Measurements from ENCODE around the gene RSRP1. TPM values are rescaled to one million over a fixed set of nuclear protein-coding genes. Genes with fewer than 3 reads are reported as not detected.

Gene RSRP1
- total and polyA plus RNA-seq, 2 donors (not counting 3 experiments of a cell fraction or from before 2014, with no cell fraction given) = 50.5 to 99.4 TPM

GRCh38 chr1:25209516-25209915, 37.7 kb downstream of the RSRP1 start:
- no peak overlapping the region for H3K27ac ChIP-seq (ENCODE audit: insufficient read depth, low read depth, low read length)
- H4K20me1 ChIP-seq (replicated peaks; ENCODE audit: control insufficient read depth, extremely low read depth, insufficient read depth, low read length) = no peaks in the 10 kb centered on the region
- peaks cover 3 to 4% of the 10 kb centered on the region in 2 experiments for H3K27me3 ChIP-seq (ENCODE audit: control insufficient read depth in 2 of 2, insufficient read depth in 2 of 2, low read length in 2 of 2)
- BruUV-seq (replicated peaks) = no TSS peak
- no peaks in the 10 kb centered on the region for H3K9me1 ChIP-seq (replicated peaks; ENCODE audit: control insufficient read depth, extremely low read depth, insufficient read depth, low read length)
- dilution Hi-C loops (cut with MboI; ENCODE audit: extremely low pct_ligation_motif_present, low sequenced_read_pairs) = no loop called here
- TF ChIP-seq POLR2A (IDR thresholded peaks at IDR 0.05; ENCODE audit: low read depth, low read length) (no peak), GATA2 (IDR thresholded peaks at IDR 0.05; ENCODE audit: insufficient read depth, insufficient read length, low read depth, low read length) (no peak), MAX (IDR thresholded peaks at IDR 0.05; ENCODE audit: insufficient read depth, insufficient read length) (no peak), EZH2 (IDR thresholded peaks at IDR 0.05; ENCODE audit: borderline replicate concordance, low read depth, low read length, severe bottlenecking) (no peak), POLR2AphosphoS5 (IDR thresholded peaks at IDR 0.05; ENCODE audit: insufficient read depth, low read depth, low read length) (no peak), FOS (IDR thresholded peaks at IDR 0.05; ENCODE audit: borderline replicate concordance, insufficient read depth, low read length) (no peak), CTCF (IDR thresholded peaks at IDR 0.05; ENCODE audit: extremely low read depth in 1 of 2, insufficient read depth in 1 of 2, low read depth in 1 of 2, low read length in 2 of 2) (no peak), JUN (IDR thresholded peaks at IDR 0.05; ENCODE audit: borderline replicate concordance, insufficient read depth, insufficient read length, low read depth) (no peak), MYC (IDR thresholded peaks at IDR 0.05; ENCODE audit: low read depth, low read length) (no peak)
- POLR2A ChIA-PET = no interaction called here
- DNase-seq (ENCODE audit: low read depth, low spot score) = no peak
- no peaks in the 10 kb centered on the region for H3K4me1 ChIP-seq (ENCODE audit: control insufficient read depth, extremely low read depth, insufficient read depth, low read length)
- no peak overlapping the region for H2AFZ ChIP-seq (ENCODE audit: low read depth, low read length)
- no peak overlapping the region for H3K4me3 ChIP-seq (replicated peaks in 1 of 3; ENCODE audit: insufficient read depth in 1 of 3, low read depth in 1 of 3, low read length in 3 of 3)
- CTCF ChIA-PET = no interaction called here
- FAIRE-seq = no peak
- H3K9ac ChIP-seq (replicated peaks; ENCODE audit: extremely low read depth, insufficient read depth, low read length) = no peak overlapping the region
- intact Hi-C loops (cut with micrococcal nuclease) = loop anchor here (5.0 kb wide), 1 partner anchor 172 kb away; no protein-coding TSS in a partner anchor
- H3K4me2 ChIP-seq (ENCODE audit: insufficient read depth, low read length) = no peak overlapping the region
- H3K36me3 ChIP-seq (ENCODE audit: control insufficient read depth in 2 of 2, extremely low read depth in 1 of 2, insufficient read depth in 2 of 2, low read length in 2 of 2) = no peaks in the 10 kb centered on the region
- H3K79me2 ChIP-seq (ENCODE audit: control insufficient read depth, insufficient read depth, low read length) = no peaks in the 10 kb centered on the region
- H3K9me3 ChIP-seq (replicated peaks; ENCODE audit: control insufficient read depth, insufficient read depth, low read length) = no peaks in the 10 kb centered on the region

Measured in endothelial cell of umbilical vein (primary cell).